Measurements from ENCODE around the gene ADK.
A peak's percentile ranks its signal among the peaks of the same experiment; 100 is the strongest.

ADK gene

DNA sequence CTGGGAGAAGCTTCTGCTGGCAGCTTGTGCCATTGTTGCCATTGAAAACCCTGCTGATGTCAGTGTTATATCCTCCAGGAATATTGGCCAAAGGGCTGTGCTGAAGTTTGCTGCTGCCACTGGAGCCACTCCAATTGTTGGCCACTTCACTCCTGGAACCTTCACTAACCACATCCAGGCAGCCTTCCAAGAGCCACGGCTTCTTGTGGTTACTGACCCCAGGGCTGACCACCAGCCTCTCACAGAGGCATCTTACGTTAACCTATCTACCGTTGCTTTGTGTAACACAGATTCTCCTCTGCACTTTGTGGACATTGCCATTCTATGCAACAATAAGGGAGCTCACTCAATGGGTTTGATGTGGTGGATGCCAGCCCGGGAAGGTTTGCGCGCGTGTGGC lies 220.7 kb downstream of the ADK start:
- no peak for DNase-seq

DNA sequence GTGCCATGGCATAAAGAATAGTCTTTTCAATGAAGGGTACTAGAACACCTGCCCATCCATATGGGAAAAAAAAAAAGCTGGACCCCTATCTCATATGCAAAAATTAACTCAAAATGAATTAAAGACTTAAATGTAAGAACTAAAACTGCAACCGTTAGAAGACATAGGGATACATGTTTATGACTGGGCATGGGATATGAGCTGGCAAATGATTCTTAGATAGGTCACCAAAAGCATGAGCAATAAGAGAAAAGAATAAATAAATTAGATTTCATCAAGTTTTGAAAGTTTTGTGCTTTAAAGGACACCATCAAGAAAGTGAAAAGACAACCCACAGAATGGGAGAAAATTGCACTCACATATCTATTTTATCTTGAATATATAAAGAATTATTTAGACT lies 222.0 kb downstream of the ADK start:
- DNase-seq, result no peak

DNA sequence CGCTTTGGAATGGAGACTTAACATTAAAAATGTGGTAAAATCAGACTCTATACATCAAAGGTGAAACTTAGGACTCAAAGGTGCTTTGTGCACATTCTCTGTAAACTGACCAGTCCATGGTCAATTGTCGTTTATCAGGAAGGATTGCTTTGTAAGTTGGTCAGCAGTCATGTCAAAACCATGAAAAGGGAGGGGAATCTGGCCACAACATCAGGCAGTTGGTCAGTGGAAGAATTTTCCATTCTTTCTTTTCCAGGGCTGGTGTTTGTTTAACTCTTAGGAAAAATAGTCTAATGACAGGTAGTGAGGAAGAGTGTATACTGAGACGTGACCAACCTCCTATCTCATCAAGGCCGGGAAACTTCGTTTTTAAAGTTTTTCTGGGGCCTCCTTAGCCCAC lies 226.5 kb downstream of the ADK start:
- DNase-seq, result no peak

DNA sequence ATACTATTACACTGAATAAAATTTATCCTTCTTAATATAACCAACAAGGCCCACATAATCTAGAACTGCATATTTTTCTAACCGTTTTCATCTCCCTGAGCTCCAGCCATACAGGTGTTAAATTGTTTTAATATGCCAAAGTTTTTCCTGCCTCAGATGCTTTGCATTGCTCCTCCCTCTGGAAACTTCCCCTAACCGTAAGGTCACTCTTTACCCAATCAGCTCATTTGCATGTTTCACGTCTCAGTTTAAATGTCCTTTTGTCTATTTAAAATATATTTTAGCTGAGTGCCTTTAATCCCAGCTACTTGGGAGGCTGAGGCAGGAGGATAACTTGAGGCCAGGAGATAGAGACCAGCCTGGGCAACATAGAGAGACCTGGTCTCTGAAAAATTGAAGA lies 228.5 kb downstream of the ADK start:
- DNase-seq, result no peak

GRCh38 chr10:74380795-74381194 lies 229.8 kb downstream of the ADK start:
- DNase-seq, result no peak

- no peak for DNase-seq
Observed at GRCh38 chr10:74381291-74381853, 230.4 kb downstream of the ADK start.

- DNase-seq, result no peak
Observed at GRCh38 chr10:74382663-74383062, 231.6 kb downstream of the ADK start.

- DNase-seq, result no peak
Observed at GRCh38 chr10:74383642-74384041, 232.6 kb downstream of the ADK start.

GRCh38 chr10:74384615-74385183 lies 233.7 kb downstream of the ADK start:
- DNase-seq, result no peak

- no peak for DNase-seq
Observed at GRCh38 chr10:74388801-74389200, 237.8 kb downstream of the ADK start.

DNA sequence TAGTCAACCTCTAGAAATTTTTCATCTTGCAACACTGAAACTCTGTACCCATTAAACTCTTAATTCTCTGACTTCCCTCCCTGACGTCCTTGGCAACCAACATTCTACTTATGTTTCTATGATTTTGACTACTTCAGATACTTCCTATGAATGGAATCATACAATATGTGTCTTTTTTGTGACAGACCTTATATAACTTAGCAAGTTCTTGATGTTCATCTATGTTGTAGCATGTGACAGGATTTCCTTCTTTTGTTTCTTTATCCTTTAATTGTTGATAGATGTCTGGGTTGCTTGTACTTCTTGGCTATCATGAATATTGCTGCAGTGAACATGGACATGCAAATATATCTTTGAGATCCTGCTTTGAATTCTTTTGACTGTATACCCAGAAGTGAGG lies 240.8 kb downstream of the ADK start:
- no peak for DNase-seq

DNA sequence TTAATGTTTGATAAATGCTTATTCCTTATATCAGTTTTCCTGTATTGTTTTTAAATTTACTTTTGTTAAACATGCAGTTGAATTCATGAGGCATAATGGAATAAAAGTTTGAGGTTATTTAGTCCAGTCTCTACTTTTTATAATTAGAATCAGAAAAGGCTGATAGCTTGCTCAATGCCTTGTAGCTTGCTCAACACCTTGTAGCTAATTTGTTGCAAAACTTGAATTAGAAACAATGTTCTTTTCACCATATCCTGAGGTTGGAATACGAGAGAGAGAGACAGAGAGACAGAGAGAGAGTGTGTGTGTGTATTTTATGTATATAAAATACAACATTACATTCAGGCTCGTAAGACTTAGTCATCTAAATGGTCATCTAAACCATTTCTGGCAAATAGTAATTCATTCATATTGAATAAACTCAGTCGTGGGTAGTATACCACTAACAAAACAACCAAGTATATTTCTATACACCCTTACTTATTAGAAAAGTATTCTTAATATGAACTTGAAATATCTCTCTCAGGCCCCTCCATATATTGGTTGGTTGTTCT lies 243.5 kb downstream of the ADK start:
- DNase-seq, result no peak

- no peak for DNase-seq
Observed at GRCh38 chr10:74400186-74400585, 249.2 kb downstream of the ADK start.

DNA sequence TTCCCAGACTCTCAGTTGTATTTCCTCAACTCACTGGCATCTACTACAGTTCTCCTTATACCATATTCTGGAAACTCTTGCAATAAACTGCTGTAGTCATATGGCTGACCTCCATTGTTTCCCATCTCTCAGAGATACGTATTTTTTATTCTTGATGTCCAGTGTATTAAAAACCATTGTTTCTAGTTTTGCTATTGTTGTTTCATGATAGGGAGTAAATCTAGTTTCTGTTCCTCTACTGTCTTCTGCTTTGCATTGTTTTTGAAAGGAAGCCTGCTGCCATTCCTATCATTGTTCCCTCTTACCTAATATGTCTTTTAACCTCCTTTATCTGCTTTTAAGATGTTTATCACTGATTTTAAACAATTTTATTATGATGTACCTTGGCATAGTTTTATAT lies 255.0 kb downstream of the ADK start:
- DNase-seq, result no peak

GRCh38 chr10:74415146-74415839 lies 264.3 kb downstream of the ADK start:
- DNase-seq, result no peak

DNA sequence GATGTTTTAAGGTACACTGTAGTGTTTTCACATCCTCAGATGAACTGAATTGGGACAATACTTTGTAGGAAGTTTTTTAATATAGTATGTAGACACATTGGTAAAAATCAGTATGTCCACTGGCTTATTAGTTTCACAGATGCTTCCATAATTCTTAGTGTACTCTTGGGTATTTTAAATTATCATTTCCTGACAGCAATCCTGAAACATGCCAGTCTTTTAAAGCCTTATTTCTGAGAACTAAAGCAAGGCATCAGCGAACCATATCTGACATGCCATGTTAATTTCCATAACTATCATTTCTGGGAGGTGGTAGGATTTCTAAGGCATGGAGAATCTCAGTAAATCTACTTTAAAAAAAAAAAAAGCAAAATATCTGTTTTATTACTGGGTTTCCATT lies 266.4 kb downstream of the ADK start:
- DNase-seq, result no peak

- no peak for DNase-seq
Observed at GRCh38 chr10:74418285-74418872, 267.4 kb downstream of the ADK start.

- DNase-seq, result no peak
Observed at GRCh38 chr10:74419491-74419951, 268.5 kb downstream of the ADK start.

DNA sequence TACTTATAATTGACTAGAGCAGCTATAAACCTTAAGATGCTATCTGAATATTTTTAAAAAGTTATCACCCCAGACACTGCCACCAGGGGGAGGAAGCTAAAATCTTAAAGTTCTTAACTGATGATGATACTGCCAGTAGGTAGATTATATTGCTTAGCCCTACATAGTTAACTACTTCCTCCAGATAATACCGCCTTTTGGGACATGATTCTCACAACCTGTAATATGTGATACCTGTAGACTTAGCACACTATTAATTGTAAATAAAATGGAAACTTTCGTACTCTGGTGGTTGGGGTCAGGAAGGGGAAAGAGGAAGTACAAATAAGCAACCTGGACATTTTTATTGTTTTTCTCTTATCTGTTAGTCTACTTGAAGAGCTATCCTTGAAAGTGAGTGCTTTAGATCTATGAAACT lies 268.9 kb downstream of the ADK start:
- peak; percentile 29 for DNase-seq

- no peak for DNase-seq
Observed at GRCh38 chr10:74424565-74424964, 273.5 kb downstream of the ADK start.

DNA sequence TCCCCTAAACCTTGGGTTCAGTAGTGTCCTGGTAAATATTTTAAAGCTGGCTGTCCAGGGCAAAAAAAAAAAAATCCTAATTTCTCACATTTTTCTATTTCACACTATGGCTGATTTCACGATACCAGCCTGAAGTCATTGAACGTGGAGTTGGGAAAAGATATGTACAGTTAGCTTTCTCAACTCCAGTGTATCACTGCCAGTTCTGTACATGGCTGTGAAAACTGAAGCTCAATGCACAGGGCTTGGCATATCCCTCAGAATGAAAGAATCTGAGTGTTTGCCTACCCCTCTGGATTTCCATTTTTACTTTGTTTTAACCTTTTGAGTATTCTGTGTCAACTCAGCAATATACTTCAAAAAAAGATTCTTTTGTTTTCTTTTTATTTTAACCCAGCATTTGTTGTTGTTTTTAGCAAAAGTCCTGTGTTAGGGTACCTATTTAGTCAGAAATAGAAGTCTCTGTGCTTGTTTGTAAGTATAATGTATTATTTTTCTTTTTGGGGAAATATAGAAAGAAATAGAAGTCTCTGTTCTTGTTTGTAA lies 274.5 kb downstream of the ADK start:
- DNase-seq, result no peak

- DNase-seq, result no peak
Observed at GRCh38 chr10:74431816-74432215, 280.8 kb downstream of the ADK start.

GRCh38 chr10:74432841-74433594 lies 282.0 kb downstream of the ADK start:
- DNase-seq, result no peak
